ENCODE results near the gene EPHA8.
A peak's percentile ranks its signal among the peaks of the same experiment; 100 is the strongest.

DNA sequence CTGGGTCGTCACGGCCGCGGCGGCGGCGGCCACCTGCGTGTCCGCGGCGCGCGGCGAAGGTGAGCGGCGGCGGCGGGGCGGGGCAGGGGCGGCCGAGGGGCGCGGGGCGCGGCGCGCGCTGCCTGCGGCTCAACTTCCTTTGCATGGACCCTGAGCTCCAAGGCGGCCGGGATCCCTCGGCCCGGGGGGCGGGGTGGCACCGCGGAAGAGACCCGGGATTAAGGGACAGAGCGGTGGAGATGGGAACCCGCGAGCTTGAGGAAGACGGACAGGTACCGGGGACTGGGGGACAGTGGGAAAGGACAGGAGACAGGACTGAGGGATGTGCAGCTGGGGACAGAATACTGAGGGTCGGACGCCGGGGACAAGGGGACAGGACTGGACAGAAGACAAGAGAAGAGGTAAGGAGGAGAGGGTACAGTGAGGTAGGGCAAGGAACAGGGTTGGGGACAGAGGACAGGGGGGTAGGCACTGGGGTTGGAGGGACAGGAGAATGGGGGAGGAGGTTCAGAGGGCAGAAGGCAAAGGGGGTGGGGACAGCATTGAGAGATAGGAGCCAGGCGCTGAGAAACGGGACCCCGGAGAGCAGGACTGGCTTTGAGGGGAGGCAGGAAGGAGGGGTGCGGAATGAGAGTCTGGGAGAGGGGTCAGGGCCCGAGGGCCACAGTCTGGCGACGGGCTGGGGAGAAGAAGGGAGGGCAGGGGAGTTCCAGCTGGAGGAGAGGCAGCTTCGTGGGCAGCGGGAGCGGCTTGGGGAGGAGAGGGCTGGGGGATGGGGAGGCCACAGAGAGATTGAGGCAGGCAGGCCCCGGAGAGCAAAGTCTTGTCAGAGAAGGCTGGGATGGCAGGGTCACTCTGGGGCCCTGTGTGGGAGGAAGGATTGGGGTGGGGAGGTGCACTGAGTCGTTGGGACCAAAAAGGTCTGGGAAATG lies 648 bp downstream of the EPHA8 start:
- TF ChIP-seq EZH2 (IDR thresholded peaks at IDR 0.05; ENCODE audit: insufficient read depth, poor library complexity, severe bottlenecking) (peak; percentile 79), EZH2phosphoT487 (IDR thresholded peaks at IDR 0.05; ENCODE audit: insufficient read depth, low read depth) (no peak)

All from GM23248 (cell line).